ENCODE measurements around the gene DHRS2.

DHRS2 gene

DNA sequence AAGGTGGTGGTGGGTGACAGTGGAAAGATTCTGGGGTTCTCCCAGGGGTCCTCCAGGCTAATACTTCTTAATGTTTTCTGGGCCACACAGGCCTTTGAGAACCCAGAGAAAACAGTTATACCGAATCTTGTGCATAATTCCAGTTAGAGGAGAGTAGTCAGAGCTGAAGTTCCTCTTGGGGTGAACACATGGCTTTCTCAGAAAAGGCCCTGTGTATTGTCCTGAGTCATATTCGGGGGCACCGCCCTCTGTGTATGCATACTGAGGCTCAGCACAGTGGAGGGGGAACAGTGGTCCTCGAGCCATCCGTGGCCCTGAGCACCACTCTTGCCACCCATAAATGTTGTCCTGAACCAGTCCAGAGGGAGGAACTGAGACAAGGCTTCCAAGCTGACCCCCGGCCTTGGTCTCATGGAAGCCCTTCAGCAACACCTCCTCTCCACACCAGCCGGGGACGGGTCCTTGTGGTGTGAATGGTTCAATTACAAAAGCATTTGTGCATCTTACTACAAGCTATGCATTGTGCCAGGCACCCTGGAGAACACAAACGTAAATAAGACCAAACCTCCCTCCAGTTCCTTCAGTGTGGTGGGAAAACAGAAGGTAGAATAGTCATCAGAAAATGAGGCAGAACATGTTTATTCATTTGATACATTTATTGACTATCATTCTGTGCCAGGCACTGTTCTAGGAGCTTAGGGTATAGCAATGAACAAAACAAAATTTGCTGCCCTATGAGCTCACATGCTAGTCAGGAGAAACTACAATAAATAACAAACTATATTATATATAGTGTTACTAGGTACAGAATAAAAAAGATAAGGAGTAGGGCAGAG lies 9.9 kb downstream of the DHRS2 start:
- Histone ChIP-seq H3K4me3 (ENCODE audit: low read depth in 1 of 2, low read length in 2 of 2) (no peak overlapping the region), H3K36me3 (ENCODE audit: insufficient read depth, low read length) (no peaks in the 10 kb centered on the region), H3K4me1 (ENCODE audit: insufficient read depth, low read length) (peaks cover 6% of the 10 kb centered on the region), H3K27ac (ENCODE audit: low read depth, low read length) (no peak overlapping the region), H3K27me3 (ENCODE audit: control insufficient read depth in 1 of 2, insufficient read depth in 2 of 2, low read length in 2 of 2) (no peaks in the 10 kb centered on the region), H3K9me3 (ENCODE audit: low read length) (no peaks in the 10 kb centered on the region), H3K9ac (ENCODE audit: low read length) (no peak overlapping the region)

DNA sequence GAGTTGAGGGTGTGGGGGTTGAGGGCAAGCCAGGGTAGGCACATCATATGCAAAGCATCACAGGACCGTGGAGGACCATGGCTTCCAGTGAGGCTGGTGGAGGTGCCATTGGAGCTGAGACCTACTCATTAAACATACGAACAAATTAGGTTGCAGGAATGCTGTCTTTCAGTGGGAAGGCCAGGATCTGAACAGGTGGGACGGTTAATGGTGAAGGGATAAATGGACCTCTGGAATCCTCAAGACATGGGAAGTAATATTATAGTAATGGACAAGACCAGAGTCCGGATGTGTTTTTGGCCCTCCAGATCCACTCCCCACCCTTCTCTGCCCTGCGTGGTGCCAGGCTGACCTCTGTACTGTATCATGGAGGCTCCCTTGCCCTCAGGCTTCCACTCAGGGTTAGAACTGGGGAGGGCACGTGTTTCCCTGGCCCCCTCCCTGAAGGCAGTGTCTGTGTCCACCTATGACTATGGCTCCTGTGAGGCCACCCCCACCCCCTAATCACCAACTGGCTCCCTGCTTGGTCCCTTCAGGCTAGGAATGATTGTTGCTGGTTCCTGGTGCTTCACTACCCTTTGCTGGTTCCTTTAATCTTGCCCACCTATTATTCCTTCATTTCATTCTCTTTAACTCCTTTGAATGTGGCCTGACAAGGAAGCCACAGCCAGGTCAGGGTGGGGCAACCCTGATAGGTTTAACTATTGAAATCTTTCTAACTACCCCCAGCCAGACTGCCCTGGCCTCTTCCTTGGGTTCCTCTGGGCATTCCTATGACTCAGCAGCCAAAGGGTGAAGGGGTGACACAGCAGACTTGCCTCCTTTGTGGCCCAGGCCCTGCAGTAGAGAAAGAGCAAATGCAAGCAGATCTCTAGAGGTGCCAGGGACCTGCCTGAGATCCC lies 10.7 kb downstream of the DHRS2 start:
- no peak overlapping the region for H3K27ac ChIP-seq (ENCODE audit: low read depth, low read length)
- H3K36me3 ChIP-seq (ENCODE audit: insufficient read depth, low read length) = no peaks in the 10 kb centered on the region
- H3K4me1 ChIP-seq (ENCODE audit: insufficient read depth, low read length) = no peaks in the 10 kb centered on the region
- H3K9me3 ChIP-seq (ENCODE audit: low read length) = no peaks in the 10 kb centered on the region
- no peaks in the 10 kb centered on the region for H3K27me3 ChIP-seq (ENCODE audit: control insufficient read depth in 1 of 2, insufficient read depth in 2 of 2, low read length in 2 of 2)
- no peak overlapping the region for H3K4me3 ChIP-seq (ENCODE audit: low read depth in 1 of 2, low read length in 2 of 2)
- H3K9ac ChIP-seq (ENCODE audit: low read length) = no peak overlapping the region

DNA sequence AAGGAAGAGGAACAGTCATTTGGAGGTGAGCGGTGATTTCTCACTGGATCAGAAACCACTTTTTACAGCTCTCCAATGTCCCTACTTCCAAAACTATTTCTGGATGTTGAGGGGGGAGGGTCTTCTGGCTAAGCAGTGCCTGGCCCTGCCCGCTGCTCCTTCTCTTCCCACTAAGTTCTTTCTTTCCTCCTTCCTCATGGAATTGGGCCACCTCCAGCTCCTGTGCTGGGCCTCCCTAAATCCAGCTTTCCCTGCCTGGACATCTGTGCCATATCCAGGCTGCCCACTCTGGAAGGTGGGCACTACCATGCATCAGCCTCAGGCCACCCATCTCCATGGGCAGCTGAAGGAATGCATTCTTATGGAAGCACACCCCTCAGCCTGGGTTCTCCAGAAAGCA lies 11.5 kb downstream of the DHRS2 start:
- H3K4me3 ChIP-seq (ENCODE audit: low read depth in 1 of 2, low read length in 2 of 2) = no peak overlapping the region

DNA sequence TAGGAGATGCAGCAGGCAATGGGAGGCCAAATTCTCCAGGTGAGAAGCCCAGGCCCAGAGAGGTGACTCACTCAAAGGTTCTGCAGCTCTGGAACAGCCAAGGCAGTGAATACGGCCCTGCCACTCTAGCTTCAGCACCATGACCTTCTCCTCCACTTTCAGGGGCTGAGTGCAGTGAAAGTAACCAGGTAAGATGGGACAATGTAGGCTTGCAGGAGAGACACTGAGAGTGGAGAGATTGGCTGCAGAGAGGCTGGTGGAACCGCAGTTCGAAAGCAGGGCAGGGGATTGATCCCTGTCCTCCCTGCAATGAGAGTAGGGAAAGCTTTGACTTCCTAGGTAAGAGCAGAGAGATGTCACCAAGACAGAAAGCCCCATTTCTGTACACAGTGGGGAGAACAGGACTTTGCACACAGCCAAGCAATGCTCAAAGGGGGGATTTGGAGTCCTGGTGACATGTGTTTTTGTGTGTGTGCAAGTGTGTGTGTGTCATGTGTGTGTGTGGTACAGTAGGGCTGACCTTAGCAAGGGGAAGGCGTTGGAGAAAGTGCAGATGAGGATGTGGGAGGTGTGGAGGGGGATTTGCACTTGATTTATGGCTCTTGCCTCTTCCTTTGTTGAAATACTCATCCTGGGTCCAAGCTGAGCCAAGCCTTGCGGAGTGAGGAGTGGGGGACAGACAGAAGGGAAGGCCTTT lies 12.7 kb downstream of the DHRS2 start:
- no peaks in the 10 kb centered on the region for H3K9me3 ChIP-seq (ENCODE audit: low read length)
- H3K36me3 ChIP-seq (ENCODE audit: insufficient read depth, low read length) = no peaks in the 10 kb centered on the region
- H3K27me3 ChIP-seq (ENCODE audit: control insufficient read depth in 1 of 2, insufficient read depth in 2 of 2, low read length in 2 of 2) = no peaks in the 10 kb centered on the region
- H3K27ac ChIP-seq (ENCODE audit: low read depth, low read length) = no peak overlapping the region
- H3K9ac ChIP-seq (ENCODE audit: low read length) = no peak overlapping the region
- H3K4me3 ChIP-seq (ENCODE audit: low read depth in 1 of 2, low read length in 2 of 2) = no peak overlapping the region
- H3K4me1 ChIP-seq (ENCODE audit: insufficient read depth, low read length) = no peaks in the 10 kb centered on the region

More for the DNA sequence above, 11.5 kb downstream of the DHRS2 start:
- Histone ChIP-seq H3K36me3 (ENCODE audit: insufficient read depth, low read length) (no peaks in the 10 kb centered on the region), H3K9ac (ENCODE audit: low read length) (no peak overlapping the region), H3K27ac (ENCODE audit: low read depth, low read length) (no peak overlapping the region), H3K4me1 (ENCODE audit: insufficient read depth, low read length) (no peaks in the 10 kb centered on the region), H3K9me3 (ENCODE audit: low read length) (no peaks in the 10 kb centered on the region), H3K27me3 (ENCODE audit: control insufficient read depth in 1 of 2, insufficient read depth in 2 of 2, low read length in 2 of 2) (no peaks in the 10 kb centered on the region)

DNA sequence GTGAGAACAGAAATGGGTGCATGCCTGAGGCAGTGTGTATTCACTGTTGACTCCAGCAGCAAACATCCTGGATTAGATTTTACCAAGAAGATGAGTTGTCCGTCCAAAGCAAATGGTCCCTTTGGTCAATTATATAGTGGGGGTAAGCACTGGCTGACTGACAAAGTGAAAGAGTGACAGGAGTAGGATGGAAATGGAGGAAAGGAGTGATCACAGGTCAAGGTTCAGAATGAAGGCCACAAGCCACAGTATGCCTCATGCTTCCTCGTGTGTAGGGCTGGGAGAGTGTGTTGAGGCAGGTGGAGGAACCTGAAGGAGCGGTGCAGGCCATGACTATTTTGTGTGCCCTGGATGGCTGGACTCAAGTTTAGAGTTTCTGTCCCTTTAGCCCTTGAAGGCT lies 14.3 kb downstream of the DHRS2 start:
- H3K27ac ChIP-seq (ENCODE audit: low read depth, low read length) = no peak overlapping the region
- H3K4me1 ChIP-seq (ENCODE audit: insufficient read depth, low read length) = no peaks in the 10 kb centered on the region
- no peaks in the 10 kb centered on the region for H3K27me3 ChIP-seq (ENCODE audit: control insufficient read depth in 1 of 2, insufficient read depth in 2 of 2, low read length in 2 of 2)
- no peak overlapping the region for H3K9ac ChIP-seq (ENCODE audit: low read length)
- no peaks in the 10 kb centered on the region for H3K36me3 ChIP-seq (ENCODE audit: insufficient read depth, low read length)
- no peak overlapping the region for H3K4me3 ChIP-seq (ENCODE audit: low read depth in 1 of 2, low read length in 2 of 2)
- no peaks in the 10 kb centered on the region for H3K9me3 ChIP-seq (ENCODE audit: low read length)

DNA sequence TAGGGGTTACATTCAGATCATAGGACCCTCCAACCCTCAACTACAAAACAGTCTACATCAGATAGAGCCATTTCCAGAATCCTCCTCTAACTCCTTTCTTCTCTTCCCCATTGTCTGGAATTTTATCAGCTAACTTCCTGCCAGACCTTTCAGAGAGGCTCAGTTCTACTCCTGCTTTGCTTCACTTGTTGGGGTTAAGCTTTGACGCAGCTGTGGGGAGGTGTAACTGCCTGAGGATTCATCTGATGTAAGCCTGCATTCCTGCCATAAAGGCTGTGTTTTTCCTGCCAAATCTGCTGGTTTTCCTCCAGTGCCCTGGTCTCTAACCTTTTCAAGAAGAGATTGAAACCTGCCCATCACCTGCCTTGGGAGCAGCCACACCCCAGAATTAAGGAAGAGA lies 16.9 kb downstream of the DHRS2 start:
- Histone ChIP-seq H3K4me1 (ENCODE audit: insufficient read depth, low read length) (no peaks in the 10 kb centered on the region), H3K27me3 (ENCODE audit: control insufficient read depth in 1 of 2, insufficient read depth in 2 of 2, low read length in 2 of 2) (no peaks in the 10 kb centered on the region), H3K27ac (ENCODE audit: low read depth, low read length) (no peak overlapping the region), H3K36me3 (ENCODE audit: insufficient read depth, low read length) (no peaks in the 10 kb centered on the region), H3K9ac (ENCODE audit: low read length) (no peak overlapping the region), H3K4me3 (ENCODE audit: low read depth in 1 of 2, low read length in 2 of 2) (no peak overlapping the region), H3K9me3 (ENCODE audit: low read length) (no peaks in the 10 kb centered on the region)

DNA sequence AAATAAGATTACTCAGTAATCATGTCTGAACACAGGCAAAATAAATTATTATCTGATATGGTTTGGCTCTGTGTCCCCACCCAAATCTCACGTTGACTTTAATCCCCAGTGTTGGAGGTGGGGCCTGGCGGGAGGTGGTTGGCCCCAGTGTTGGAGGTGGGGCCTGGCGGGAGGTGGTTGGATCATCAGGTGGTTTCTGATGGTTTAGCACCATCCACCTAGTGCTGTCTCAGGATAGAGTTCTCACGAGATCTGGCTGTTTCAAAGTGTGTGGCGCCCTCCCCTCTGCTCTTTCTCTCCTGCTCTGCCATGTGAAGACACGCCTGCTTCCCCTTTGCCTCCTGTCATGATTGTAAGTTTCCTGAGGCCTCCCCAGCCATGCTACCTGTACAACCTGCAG lies 18.1 kb downstream of the DHRS2 start:
- Histone ChIP-seq H3K9me3 (ENCODE audit: low read length) (no peaks in the 10 kb centered on the region), H3K4me1 (ENCODE audit: insufficient read depth, low read length) (no peaks in the 10 kb centered on the region), H3K9ac (ENCODE audit: low read length) (no peak overlapping the region), H3K4me3 (ENCODE audit: low read depth in 1 of 2, low read length in 2 of 2) (no peak overlapping the region), H3K36me3 (ENCODE audit: insufficient read depth, low read length) (no peaks in the 10 kb centered on the region), H3K27ac (ENCODE audit: low read depth, low read length) (no peak overlapping the region), H3K27me3 (ENCODE audit: control insufficient read depth in 1 of 2, insufficient read depth in 2 of 2, low read length in 2 of 2) (no peaks in the 10 kb centered on the region)

DNA sequence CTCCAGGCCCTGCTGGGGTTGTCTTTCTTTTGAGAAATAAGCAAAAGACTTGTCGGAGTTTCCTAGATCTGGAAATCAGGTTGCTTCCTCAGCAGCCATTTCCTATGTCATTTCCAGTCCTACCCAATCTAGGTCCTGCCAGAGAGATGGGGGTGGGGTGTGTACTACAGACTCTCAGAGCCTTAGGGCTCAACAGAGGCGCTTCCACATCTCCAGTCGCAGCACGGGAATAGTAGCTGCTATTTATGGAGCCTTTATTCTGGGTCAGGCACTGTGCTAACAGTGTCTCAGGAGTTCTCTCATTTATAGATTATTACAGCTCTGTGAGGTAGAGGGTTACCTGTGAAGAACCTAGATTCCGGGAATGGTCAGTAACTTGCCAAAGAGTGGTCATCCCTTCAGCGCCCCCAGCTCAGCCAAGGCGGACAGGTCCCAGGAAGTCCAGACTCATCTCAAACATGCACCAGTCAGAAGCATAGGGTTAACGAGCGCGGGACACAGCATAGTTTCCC lies 21.9 kb downstream of the DHRS2 start:
- H3K36me3 ChIP-seq (ENCODE audit: insufficient read depth, low read length) = no peaks in the 10 kb centered on the region
- no peaks in the 10 kb centered on the region for H3K9me3 ChIP-seq (ENCODE audit: low read length)
- no peaks in the 10 kb centered on the region for H3K27me3 ChIP-seq (ENCODE audit: control insufficient read depth in 1 of 2, insufficient read depth in 2 of 2, low read length in 2 of 2)
- H3K4me3 ChIP-seq (ENCODE audit: low read depth in 1 of 2, low read length in 2 of 2) = no peak overlapping the region
- H3K9ac ChIP-seq (ENCODE audit: low read length) = no peak overlapping the region
- no peak overlapping the region for H3K27ac ChIP-seq (ENCODE audit: low read depth, low read length)
- H3K4me1 ChIP-seq (ENCODE audit: insufficient read depth, low read length) = no peaks in the 10 kb centered on the region

DNA sequence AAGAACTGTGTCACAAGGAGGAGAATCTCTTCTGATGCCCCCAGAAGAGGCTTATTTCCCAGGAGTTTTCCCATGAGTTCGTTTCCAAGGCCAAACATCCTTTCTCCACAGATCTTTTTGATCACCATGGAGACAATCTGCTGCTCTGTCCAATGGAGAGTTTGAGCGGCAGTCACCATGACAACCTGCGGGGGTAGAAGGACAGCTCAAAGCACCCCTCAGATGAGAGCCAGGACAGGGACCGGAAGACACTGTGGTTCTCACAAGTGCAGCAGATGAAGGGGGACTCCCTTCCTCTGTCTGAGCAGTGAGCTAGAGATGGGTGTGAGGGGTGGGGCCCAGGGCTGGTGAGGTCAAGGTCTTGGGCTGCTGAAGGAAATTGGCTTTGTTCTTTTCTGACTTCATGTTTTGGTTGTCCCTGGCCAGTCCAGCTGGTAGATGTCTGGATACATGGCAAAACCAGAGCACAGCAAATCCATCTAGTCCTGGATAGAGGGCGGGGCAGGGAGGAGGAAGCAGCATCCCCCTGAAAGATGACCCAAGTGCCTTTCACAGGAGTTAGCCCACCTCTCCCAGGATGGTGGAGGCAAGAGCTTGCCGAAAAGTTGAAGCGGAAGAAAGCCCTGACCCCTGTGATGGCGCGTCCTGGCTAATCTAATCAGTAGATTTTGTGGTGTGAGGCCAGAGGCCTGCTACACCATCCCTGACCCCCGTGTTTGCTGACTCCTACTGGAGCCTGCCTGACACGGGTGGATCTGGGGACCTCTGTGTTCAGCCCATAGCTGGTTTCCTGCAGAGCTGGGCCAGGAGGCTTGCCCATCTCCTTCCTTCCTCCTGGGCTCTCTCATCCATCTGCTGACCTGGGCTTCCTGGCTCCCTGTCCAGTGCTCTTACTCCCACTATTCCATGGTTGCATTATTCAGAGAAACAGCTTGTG lies 24.4 kb downstream of the DHRS2 start:
- Histone ChIP-seq H3K36me3 (ENCODE audit: insufficient read depth, low read length) (no peaks in the 10 kb centered on the region), H3K27ac (ENCODE audit: low read depth, low read length) (no peak overlapping the region), H3K4me1 (ENCODE audit: insufficient read depth, low read length) (peaks cover 4% of the 10 kb centered on the region), H3K4me3 (ENCODE audit: low read depth in 1 of 2, low read length in 2 of 2) (no peak overlapping the region), H3K27me3 (ENCODE audit: control insufficient read depth in 1 of 2, insufficient read depth in 2 of 2, low read length in 2 of 2) (no peaks in the 10 kb centered on the region), H3K9me3 (ENCODE audit: low read length) (no peaks in the 10 kb centered on the region), H3K9ac (ENCODE audit: low read length) (no peak overlapping the region)

DNA sequence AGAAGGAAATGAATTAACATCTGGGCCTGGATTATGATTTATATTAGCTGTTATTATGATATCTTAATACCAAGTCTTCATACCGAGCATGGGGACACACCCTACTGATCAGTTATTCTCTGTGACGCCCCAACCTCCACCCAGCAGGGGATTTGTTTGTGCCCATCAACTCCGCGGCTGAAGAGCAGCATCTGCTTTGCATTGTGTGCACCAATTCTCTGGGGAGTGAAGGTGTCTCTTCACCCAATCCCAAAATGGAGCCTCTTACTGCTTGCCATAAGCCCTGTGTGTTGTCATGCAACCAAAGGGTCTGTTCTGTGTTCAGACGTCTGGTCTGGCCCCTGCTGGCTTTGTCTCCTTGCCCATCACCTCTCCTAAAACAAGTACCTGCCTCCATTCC lies 25.4 kb downstream of the DHRS2 start:
- Histone ChIP-seq H3K9ac (ENCODE audit: low read length) (no peak overlapping the region), H3K4me3 (ENCODE audit: low read depth in 1 of 2, low read length in 2 of 2) (no peak overlapping the region)

More for the DNA sequence above, 25.4 kb downstream of the DHRS2 start:
- Histone ChIP-seq H3K27me3 (ENCODE audit: control insufficient read depth in 1 of 2, insufficient read depth in 2 of 2, low read length in 2 of 2) (no peaks in the 10 kb centered on the region), H3K27ac (ENCODE audit: low read depth, low read length) (no peak overlapping the region), H3K4me1 (ENCODE audit: insufficient read depth, low read length) (peaks cover 7% of the 10 kb centered on the region), H3K9me3 (ENCODE audit: low read length) (no peaks in the 10 kb centered on the region), H3K36me3 (ENCODE audit: insufficient read depth, low read length) (no peaks in the 10 kb centered on the region)
